ENCODE data around the gene PARVB.
"Not testable (repeated sequence)": the region's sequence is repeated elsewhere in the genome, so short reads cannot be mapped to it uniquely, and the experiment has no call there.

PARVB gene

GRCh38 chr22:44108806-44109385 lies 84.8 kb downstream of the PARVB start:
- H3K27ac ChIP-seq (ENCODE audit: extremely low read depth, low read depth, low read length), result no peak overlapping the region

GRCh38 chr22:44109416-44109815 lies 85.3 kb downstream of the PARVB start:
- no peaks in the 10 kb centered on the region for H3K4me1 ChIP-seq (ENCODE audit: control insufficient read depth, insufficient read depth, low read length)
- CTCF ChIA-PET, result interaction anchor here (1.0 kb wide), 1 partner anchor 28 kb away, joined by 4 read pairs; no protein-coding TSS in a partner anchor
- POLR2A ChIA-PET, result no interaction called here
- no peak overlapping the region for H3K27ac ChIP-seq (ENCODE audit: extremely low read depth, low read depth, low read length)
- TF ChIP-seq SP7 (tag by site-specific recombination; IDR thresholded peaks at IDR 0.05) (no peak), GLIS2 (tag by site-specific recombination; IDR thresholded peaks at IDR 0.05) (no peak), ZBTB26 (tag by site-specific recombination; optimal IDR thresholded peaks at IDR 0.05) (no peak), ZNF324 (tag by site-specific recombination; IDR thresholded peaks at IDR 0.05) (no peak), HOXA7 (CRISPR knock-in tag; IDR thresholded peaks at IDR 0.05; ENCODE audit: borderline replicate concordance) (no peak), BCL11B (tag by site-specific recombination; IDR thresholded peaks at IDR 0.05; ENCODE audit: low read depth) (no peak), ZNF629 (tag by site-specific recombination; IDR thresholded peaks at IDR 0.05) (no peak), IKZF3 (tag by site-specific recombination; IDR thresholded peaks at IDR 0.05) (no peak), ZNF155 (tag by site-specific recombination; IDR thresholded peaks at IDR 0.05) (no peak), ZNF121 (tag by site-specific recombination; IDR thresholded peaks at IDR 0.05) (no peak), ZNF658 (tag by site-specific recombination; IDR thresholded peaks at IDR 0.05) (no peak), ZNF580 (tag by site-specific recombination; IDR thresholded peaks at IDR 0.05) (no peak), HOXC10 (CRISPR knock-in tag; IDR thresholded peaks at IDR 0.05) (no peak), ZNF302 (tag by site-specific recombination; IDR thresholded peaks at IDR 0.05; ENCODE audit: low read depth) (no peak)
- TF ChIP-seq, protein P1, sequence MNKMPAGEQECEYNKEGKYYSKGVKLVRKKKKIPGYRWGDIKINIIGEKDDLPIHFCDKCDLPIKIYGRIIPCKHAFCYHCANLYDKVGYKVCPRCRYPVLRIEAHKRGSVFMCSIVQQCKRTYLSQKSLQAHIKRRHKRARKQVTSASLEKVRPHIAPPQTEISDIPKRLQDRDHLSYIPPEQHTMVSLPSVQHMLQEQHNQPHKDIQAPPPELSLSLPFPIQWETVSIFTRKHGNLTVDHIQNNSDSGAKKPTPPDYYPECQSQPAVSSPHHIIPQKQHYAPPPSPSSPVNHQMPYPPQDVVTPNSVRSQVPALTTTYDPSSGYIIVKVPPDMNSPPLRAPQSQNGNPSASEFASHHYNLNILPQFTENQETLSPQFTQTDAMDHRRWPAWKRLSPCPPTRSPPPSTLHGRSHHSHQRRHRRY (tag by site-specific recombination; IDR thresholded peaks at IDR 0.05), result no peak
- H3K36me3 ChIP-seq (ENCODE audit: control insufficient read depth in 2 of 2, insufficient read depth in 1 of 2, low read length in 2 of 2), result peaks cover 0 to 8% of the 10 kb centered on the region in 2 experiments; a peak in 1 of 3 replicates
- no peaks in the 10 kb centered on the region for H3K9me3 ChIP-seq (ENCODE audit: control insufficient read depth, insufficient read depth, low read depth, low read length)
- H3K4me3 ChIP-seq (ENCODE audit: low read depth, low read length), result no peak overlapping the region

More at GRCh38 chr22:44108806-44109385, 84.8 kb downstream of the PARVB start:
- H3K36me3 ChIP-seq (ENCODE audit: control insufficient read depth in 2 of 2, insufficient read depth in 1 of 2, low read length in 2 of 2), result peaks cover 0 to 13% of the 10 kb centered on the region in 2 experiments; a peak in 1 of 3 replicates
- CTCF ChIA-PET, result interaction anchor here (1.0 kb wide), 1 partner anchor 27 kb away, joined by 4 read pairs; no protein-coding TSS in a partner anchor
- no peak for TF ChIP-seq ZNF624 (tag by site-specific recombination; IDR thresholded peaks at IDR 0.05)
- TF ChIP-seq ZNF223 (tag by site-specific recombination; IDR thresholded peaks at IDR 0.05), result no peak
- no peak for TF ChIP-seq PRDM6 (tag by site-specific recombination; IDR thresholded peaks at IDR 0.05)
- TF ChIP-seq ZNF169 (tag by site-specific recombination; IDR thresholded peaks at IDR 0.05), result no peak
- no peak for TF ChIP-seq KLF9 (tag by site-specific recombination; IDR thresholded peaks at IDR 0.05; ENCODE audit: low read depth)
- TF ChIP-seq ZNF544 (tag by site-specific recombination; IDR thresholded peaks at IDR 0.05), result no peak
- no peaks in the 10 kb centered on the region for H3K4me1 ChIP-seq (ENCODE audit: control insufficient read depth, insufficient read depth, low read length)
- no peaks in the 10 kb centered on the region for H3K9me3 ChIP-seq (ENCODE audit: control insufficient read depth, insufficient read depth, low read depth, low read length)
- no peak overlapping the region for H3K4me3 ChIP-seq (ENCODE audit: low read depth, low read length)
- POLR2A ChIA-PET, result no interaction called here

DNA sequence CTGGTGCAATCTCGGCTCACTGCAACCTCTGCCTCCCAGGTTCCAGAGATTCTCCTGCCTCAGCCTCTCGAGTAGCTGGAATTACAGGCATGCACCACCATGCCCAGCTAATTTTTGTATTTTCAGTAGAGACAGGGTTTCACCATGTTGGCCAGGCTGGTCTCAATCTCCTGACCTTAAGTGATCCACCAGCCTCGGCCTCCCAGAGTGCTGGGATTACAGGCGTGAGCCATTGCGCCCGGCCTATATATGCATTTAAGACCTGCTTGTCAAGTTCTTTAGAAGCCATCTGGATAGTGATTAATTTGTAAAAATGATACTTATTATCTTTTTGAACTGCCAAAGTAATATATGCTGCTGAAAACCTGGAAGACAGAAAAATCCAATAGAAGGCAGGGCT lies 86.6 kb downstream of the PARVB start:
- H3K9me3 ChIP-seq (ENCODE audit: control insufficient read depth, insufficient read depth, low read depth, low read length); H3K4me3 ChIP-seq (ENCODE audit: low read depth, low read length); POLR2A ChIA-PET; CTCF ChIA-PET; H3K4me1 ChIP-seq (ENCODE audit: control insufficient read depth, insufficient read depth, low read length); H3K27ac ChIP-seq (ENCODE audit: extremely low read depth, low read depth, low read length); H3K36me3 ChIP-seq (ENCODE audit: control insufficient read depth in 2 of 2, insufficient read depth in 1 of 2, low read length in 2 of 2): not testable (repeated sequence)

All from HEK293 (cell line).